Liver (tissue), 3 donors: Measurements from ENCODE around the gene TNRC6B.

ENCODE experiments used
- NR2F2 ChIP-seq: IDR thresholded peaks from 2 replicates; pipeline ENCODE4 v1.6.1; 2016; ENCODE audit warnings: antibody characterized with exemption
- REST ChIP-seq: IDR thresholded peaks from 2 replicates; pipeline ENCODE4 v1.6.1; 2016; ENCODE audit warnings: antibody characterized with exemption, mild to moderate bottlenecking
- SP1 ChIP-seq: IDR thresholded peaks from 2 replicates; pipeline ENCODE4 v1.6.1; 2018; ENCODE audit warnings: antibody characterized with exemption, mild to moderate bottlenecking
- TAF1 ChIP-seq: conservative IDR thresholded peaks from 2 replicates; pipeline ENCODE4 v1.6.1; 2016; ENCODE audit warnings: antibody characterized with exemption, mild to moderate bottlenecking
- TF ChIP-seq, protein P1 (sequence below): fragments of 150-350 bp; IDR thresholded peaks from 2 replicates; pipeline ENCODE4 v1.5.1; 2017; ENCODE audit warnings: improper control_type of control experiment, low read depth, low read length; ENCODE audit not compliant: missing input control
- TF ChIP-seq, protein P2 (sequence below): IDR thresholded peaks from 2 replicates; pipeline ENCODE4 v1.6.1; 2016; ENCODE audit warnings: antibody characterized with exemption
- TF ChIP-seq, protein P3 (sequence below): IDR thresholded peaks from 2 replicates; pipeline ENCODE4 v1.6.1; 2016; ENCODE audit warnings: antibody characterized with exemption
- donor health status: healthy.
- donor health status: healthy.

DNA sequence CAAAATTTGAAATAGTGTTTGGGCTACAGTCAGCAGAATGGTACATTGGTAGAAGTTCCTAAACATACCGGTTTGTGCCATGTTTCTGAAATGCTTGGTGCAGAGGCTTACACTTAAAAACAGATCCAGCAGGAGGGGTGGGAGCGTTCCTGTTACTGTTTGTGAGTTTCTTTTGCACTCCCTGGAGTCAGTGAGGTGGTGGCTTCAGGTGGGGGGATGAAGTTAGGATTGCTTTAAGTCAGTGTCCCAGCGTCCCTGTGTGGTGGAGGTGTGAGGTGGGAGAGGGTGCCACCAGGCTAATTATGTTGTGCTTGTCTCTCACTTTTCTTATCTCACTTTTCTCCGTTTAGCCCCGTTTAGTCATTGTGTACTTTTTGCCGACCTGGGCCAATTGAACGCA lies 9.7 kb downstream of the TNRC6B start:
- TF ChIP-seq, protein P1, sequence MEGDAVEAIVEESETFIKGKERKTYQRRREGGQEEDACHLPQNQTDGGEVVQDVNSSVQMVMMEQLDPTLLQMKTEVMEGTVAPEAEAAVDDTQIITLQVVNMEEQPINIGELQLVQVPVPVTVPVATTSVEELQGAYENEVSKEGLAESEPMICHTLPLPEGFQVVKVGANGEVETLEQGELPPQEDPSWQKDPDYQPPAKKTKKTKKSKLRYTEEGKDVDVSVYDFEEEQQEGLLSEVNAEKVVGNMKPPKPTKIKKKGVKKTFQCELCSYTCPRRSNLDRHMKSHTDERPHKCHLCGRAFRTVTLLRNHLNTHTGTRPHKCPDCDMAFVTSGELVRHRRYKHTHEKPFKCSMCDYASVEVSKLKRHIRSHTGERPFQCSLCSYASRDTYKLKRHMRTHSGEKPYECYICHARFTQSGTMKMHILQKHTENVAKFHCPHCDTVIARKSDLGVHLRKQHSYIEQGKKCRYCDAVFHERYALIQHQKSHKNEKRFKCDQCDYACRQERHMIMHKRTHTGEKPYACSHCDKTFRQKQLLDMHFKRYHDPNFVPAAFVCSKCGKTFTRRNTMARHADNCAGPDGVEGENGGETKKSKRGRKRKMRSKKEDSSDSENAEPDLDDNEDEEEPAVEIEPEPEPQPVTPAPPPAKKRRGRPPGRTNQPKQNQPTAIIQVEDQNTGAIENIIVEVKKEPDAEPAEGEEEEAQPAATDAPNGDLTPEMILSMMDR: no peak
- no peak for TF ChIP-seq TAF1
- TF ChIP-seq REST: no peak
- no peak for TF ChIP-seq SP1
- TF ChIP-seq, protein P2, sequence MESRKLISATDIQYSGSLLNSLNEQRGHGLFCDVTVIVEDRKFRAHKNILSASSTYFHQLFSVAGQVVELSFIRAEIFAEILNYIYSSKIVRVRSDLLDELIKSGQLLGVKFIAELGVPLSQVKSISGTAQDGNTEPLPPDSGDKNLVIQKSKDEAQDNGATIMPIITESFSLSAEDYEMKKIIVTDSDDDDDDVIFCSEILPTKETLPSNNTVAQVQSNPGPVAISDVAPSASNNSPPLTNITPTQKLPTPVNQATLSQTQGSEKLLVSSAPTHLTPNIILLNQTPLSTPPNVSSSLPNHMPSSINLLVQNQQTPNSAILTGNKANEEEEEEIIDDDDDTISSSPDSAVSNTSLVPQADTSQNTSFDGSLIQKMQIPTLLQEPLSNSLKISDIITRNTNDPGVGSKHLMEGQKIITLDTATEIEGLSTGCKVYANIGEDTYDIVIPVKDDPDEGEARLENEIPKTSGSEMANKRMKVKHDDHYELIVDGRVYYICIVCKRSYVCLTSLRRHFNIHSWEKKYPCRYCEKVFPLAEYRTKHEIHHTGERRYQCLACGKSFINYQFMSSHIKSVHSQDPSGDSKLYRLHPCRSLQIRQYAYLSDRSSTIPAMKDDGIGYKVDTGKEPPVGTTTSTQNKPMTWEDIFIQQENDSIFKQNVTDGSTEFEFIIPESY: no peak
- TF ChIP-seq, protein P3, sequence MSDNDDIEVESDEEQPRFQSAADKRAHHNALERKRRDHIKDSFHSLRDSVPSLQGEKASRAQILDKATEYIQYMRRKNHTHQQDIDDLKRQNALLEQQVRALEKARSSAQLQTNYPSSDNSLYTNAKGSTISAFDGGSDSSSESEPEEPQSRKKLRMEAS: no peak
- TF ChIP-seq NR2F2: no peak
